ENCODE measurements around the gene LSAMP. TPM values are rescaled to one million over a fixed set of nuclear protein-coding genes. Genes with fewer than 3 reads are reported as not detected.

LSAMP gene
- total RNA-seq, 1 donor = 1.3 TPM

DNA sequence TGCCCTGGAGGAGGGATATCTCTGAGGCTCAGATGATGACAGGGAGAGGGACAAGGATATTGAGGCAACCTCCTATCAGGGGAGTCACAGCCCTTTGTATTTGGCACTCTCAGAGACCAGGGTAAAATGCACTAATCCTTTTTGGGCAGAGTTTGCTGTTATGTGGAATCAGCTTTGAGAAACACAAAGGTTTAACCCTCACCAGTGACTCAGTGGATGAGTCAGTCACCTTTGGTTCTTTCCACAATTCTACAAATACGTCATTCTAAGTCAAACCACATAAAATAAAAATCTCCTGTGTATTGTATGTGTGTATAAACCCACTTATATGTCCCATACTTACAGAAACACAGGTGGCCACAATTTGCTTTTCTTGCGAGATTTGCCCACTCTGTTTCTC, 5.1 kb downstream of the LSAMP start:
- peak; percentile 65 for DNase-seq (ENCODE audit: low read depth)
- H3K4me3 ChIP-seq (ENCODE audit: low read depth, low read length) = no peak overlapping the region
- TF ChIP-seq, protein P1, sequence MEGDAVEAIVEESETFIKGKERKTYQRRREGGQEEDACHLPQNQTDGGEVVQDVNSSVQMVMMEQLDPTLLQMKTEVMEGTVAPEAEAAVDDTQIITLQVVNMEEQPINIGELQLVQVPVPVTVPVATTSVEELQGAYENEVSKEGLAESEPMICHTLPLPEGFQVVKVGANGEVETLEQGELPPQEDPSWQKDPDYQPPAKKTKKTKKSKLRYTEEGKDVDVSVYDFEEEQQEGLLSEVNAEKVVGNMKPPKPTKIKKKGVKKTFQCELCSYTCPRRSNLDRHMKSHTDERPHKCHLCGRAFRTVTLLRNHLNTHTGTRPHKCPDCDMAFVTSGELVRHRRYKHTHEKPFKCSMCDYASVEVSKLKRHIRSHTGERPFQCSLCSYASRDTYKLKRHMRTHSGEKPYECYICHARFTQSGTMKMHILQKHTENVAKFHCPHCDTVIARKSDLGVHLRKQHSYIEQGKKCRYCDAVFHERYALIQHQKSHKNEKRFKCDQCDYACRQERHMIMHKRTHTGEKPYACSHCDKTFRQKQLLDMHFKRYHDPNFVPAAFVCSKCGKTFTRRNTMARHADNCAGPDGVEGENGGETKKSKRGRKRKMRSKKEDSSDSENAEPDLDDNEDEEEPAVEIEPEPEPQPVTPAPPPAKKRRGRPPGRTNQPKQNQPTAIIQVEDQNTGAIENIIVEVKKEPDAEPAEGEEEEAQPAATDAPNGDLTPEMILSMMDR (IDR thresholded peaks at IDR 0.05; ENCODE audit: insufficient read depth, low read depth, low read length) = no peak

DNA sequence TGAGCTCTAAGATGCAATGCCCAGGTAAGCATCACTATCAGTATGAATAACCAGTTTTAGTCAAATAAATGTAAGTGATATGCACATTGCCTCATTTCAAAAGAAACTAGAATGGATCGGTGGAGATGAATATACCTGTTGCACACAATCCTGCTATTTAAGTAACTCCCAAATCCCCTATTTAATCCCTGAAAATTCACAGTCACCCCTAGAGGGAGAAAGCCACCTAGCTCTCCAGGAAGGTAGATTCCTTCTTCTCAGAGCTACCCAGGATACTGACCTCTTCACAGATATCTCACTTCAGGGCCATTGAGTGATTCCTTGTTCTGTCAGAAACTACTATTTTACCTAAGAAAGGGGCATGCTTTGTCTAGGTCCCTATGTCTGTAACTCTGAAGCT, 11.7 kb downstream of the LSAMP start:
- H3K4me3 ChIP-seq (ENCODE audit: low read depth, low read length) = no peak overlapping the region
- DNase-seq (ENCODE audit: low read depth) = no peak
- TF ChIP-seq, protein P1 (IDR thresholded peaks at IDR 0.05; ENCODE audit: insufficient read depth, low read depth, low read length) = no peak

- DNase-seq (ENCODE audit: low read depth) = no peak
- TF ChIP-seq, protein P1 (IDR thresholded peaks at IDR 0.05; ENCODE audit: insufficient read depth, low read depth, low read length) = no peak
These were observed 12.5 kb downstream of the LSAMP start for GRCh38 chr3:116432795-116433194.

GRCh38 chr3:116429479-116430269, 15.6 kb downstream of the LSAMP start:
- TF ChIP-seq, protein P1 (IDR thresholded peaks at IDR 0.05; ENCODE audit: insufficient read depth, low read depth, low read length) = no peak
- no peak for DNase-seq (ENCODE audit: low read depth)
- no peak overlapping the region for H3K4me3 ChIP-seq (ENCODE audit: low read depth, low read length)

More at GRCh38 chr3:116432795-116433194, 12.5 kb downstream of the LSAMP start:
- no peak overlapping the region for H3K4me3 ChIP-seq (ENCODE audit: low read depth, low read length)

DNA sequence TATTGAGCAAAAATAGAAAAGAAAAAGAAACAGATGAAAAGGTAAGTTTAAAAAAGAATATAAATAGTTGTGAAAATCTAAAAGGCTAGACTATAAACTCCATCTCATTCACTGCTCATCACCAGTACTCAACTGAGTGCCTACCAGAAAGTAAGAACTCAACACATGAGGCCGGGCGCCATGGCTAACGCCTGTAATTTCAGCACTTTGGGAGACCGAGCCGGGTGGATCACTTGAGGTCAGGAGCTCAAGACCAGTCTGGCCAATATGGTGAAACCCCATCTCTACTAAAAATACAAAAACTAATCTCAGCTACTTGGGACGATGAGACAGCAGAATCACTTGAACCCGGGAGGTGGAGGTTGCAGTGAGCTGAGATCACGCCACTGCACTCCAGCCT, 19.3 kb downstream of the LSAMP start:
- no peak overlapping the region for H3K4me3 ChIP-seq (ENCODE audit: low read depth, low read length)
- TF ChIP-seq, protein P1 (IDR thresholded peaks at IDR 0.05; ENCODE audit: insufficient read depth, low read depth, low read length) = no peak
- no peak for DNase-seq (ENCODE audit: low read depth)

GRCh38 chr3:116425126-116425525, 20.2 kb downstream of the LSAMP start:
- no peak overlapping the region for H3K4me3 ChIP-seq (ENCODE audit: low read depth, low read length)
- DNase-seq (ENCODE audit: low read depth) = no peak
- TF ChIP-seq, protein P1 (IDR thresholded peaks at IDR 0.05; ENCODE audit: insufficient read depth, low read depth, low read length) = no peak

Measured in fibroblast of villous mesenchyme (primary cell).